Measurements from ENCODE around the gene CDC14B.
"Not testable (repeated sequence)": the region's sequence is repeated elsewhere in the genome, so short reads cannot be mapped to it uniquely, and the experiment has no call there.

CDC14B gene

GRCh38 chr9:96614664-96615063 lies 5.0 kb downstream of the CDC14B start:
- DNase-seq: peak; percentile 56
- H4K91ac ChIP-seq (ENCODE audit: low read length); H3K4me3 ChIP-seq (ENCODE audit: insufficient read depth in 1 of 2, low read depth in 1 of 2, low read length in 2 of 2); H2BK120ac ChIP-seq (ENCODE audit: low read depth, low read length); H3K23ac ChIP-seq (ENCODE audit: low read length in 2 of 2); H3K9me3 ChIP-seq (ENCODE audit: control insufficient read depth, low read length); H2BK15ac ChIP-seq (ENCODE audit: low read depth, poor library complexity, severe bottlenecking); H3K36me3 ChIP-seq (ENCODE audit: control insufficient read depth in 1 of 2, insufficient read depth in 2 of 2, low read depth in 1 of 2, low read length in 2 of 2); H3K18ac ChIP-seq (ENCODE audit: low read depth in 1 of 2, low read length in 2 of 2); H3K14ac ChIP-seq (ENCODE audit: low read length in 2 of 2); H3K27me3 ChIP-seq (ENCODE audit: control insufficient read depth in 1 of 2, insufficient read depth in 1 of 2, low read length in 2 of 2); H3K27ac ChIP-seq (ENCODE audit: low read length, poor library complexity, severe bottlenecking); H4K8ac ChIP-seq (ENCODE audit: low read length); H3K4me2 ChIP-seq (ENCODE audit: low read length, poor library complexity, severe bottlenecking); H2BK12ac ChIP-seq (ENCODE audit: low read length in 2 of 2); H2AFZ ChIP-seq (ENCODE audit: low read depth, low read length); H2AK5ac ChIP-seq (ENCODE audit: low read length, severe bottlenecking); H2BK5ac ChIP-seq (ENCODE audit: low read depth, low read length, poor library complexity, severe bottlenecking); H3K4ac ChIP-seq (ENCODE audit: low read depth in 1 of 2, low read length in 2 of 2): not testable (repeated sequence)
- H3K9ac ChIP-seq (ENCODE audit: low read length): peak overlapping the region; percentile 41
- WGBS: 75% methylated on average over 2 of the region's 4 CpGs
- peaks cover 10% of the 10 kb centered on the region for H3K79me1 ChIP-seq (replicated peaks; ENCODE audit: low read length, poor library complexity, severe bottlenecking)
- peaks cover 13% of the 10 kb centered on the region for H3K4me1 ChIP-seq (ENCODE audit: control insufficient read depth, insufficient read depth, low read depth, low read length)

- Histone ChIP-seq H3K4me3 (ENCODE audit: insufficient read depth in 1 of 2, low read depth in 1 of 2, low read length in 2 of 2) (peak overlapping the region in 1 of 2 experiments; percentile 47), H3K4ac (ENCODE audit: low read depth in 1 of 2, low read length in 2 of 2) (no peak overlapping the region), H3K79me1 (replicated peaks; ENCODE audit: low read length, poor library complexity, severe bottlenecking) (peaks cover 6% of the 10 kb centered on the region), H2BK15ac (ENCODE audit: low read depth, poor library complexity, severe bottlenecking) (no peak overlapping the region), H3K27me3 (ENCODE audit: control insufficient read depth in 1 of 2, insufficient read depth in 1 of 2, low read length in 2 of 2) (no peaks in the 10 kb centered on the region), H2BK120ac (ENCODE audit: low read depth, low read length) (no peak overlapping the region), H3K18ac (ENCODE audit: low read depth in 1 of 2, low read length in 2 of 2) (peak overlapping the region in 1 of 2 experiments; percentile 11), H3K4me2 (ENCODE audit: low read length, poor library complexity, severe bottlenecking) (no peak overlapping the region), H3K36me3 (ENCODE audit: control insufficient read depth in 1 of 2, insufficient read depth in 2 of 2, low read depth in 1 of 2, low read length in 2 of 2) (no peaks in the 10 kb centered on the region), H2BK5ac (ENCODE audit: low read depth, low read length, poor library complexity, severe bottlenecking) (no peak overlapping the region), H3K9me3 (ENCODE audit: control insufficient read depth, low read length) (no peaks in the 10 kb centered on the region), H4K91ac (ENCODE audit: low read length) (no peak overlapping the region), H3K4me1 (ENCODE audit: control insufficient read depth, insufficient read depth, low read depth, low read length) (peaks cover 7% of the 10 kb centered on the region), H3K9ac (ENCODE audit: low read length) (peak overlapping the region; percentile 89), H2BK12ac (ENCODE audit: low read length in 2 of 2) (no peak overlapping the region), H3K27ac (ENCODE audit: low read length, poor library complexity, severe bottlenecking) (no peak overlapping the region), H4K8ac (ENCODE audit: low read length) (no peak overlapping the region), H2AK5ac (ENCODE audit: low read length, severe bottlenecking) (no peak overlapping the region), H3K14ac (ENCODE audit: low read length in 2 of 2) (no peak overlapping the region), H3K23ac (ENCODE audit: low read length in 2 of 2) (peak overlapping the region in 1 of 2 experiments; percentile 72), H2AFZ (ENCODE audit: low read depth, low read length) (no peak overlapping the region)
- no peak for DNase-seq
- WGBS: no CpG with 5 or more reads among the region's 1 CpG
These were observed 6.6 kb downstream of the CDC14B start for GRCh38 chr9:96612966-96613589.

- peak; percentile 92 for DNase-seq
- Histone ChIP-seq H2BK120ac (ENCODE audit: low read depth, low read length) (no peak overlapping the region), H3K4me2 (ENCODE audit: low read length, poor library complexity, severe bottlenecking) (peak overlapping the region; percentile 6), H2BK15ac (ENCODE audit: low read depth, poor library complexity, severe bottlenecking) (no peak overlapping the region), H3K4ac (ENCODE audit: low read depth in 1 of 2, low read length in 2 of 2) (no peak overlapping the region), H4K91ac (ENCODE audit: low read length) (no peak overlapping the region), H2AK5ac (ENCODE audit: low read length, severe bottlenecking) (no peak overlapping the region), H3K9ac (ENCODE audit: low read length) (peak overlapping the region; percentile 89), H3K23ac (ENCODE audit: low read length in 2 of 2) (no peak overlapping the region), H3K18ac (ENCODE audit: low read depth in 1 of 2, low read length in 2 of 2) (peak overlapping the region in 1 of 2 experiments; percentile 5), H3K4me3 (ENCODE audit: insufficient read depth in 1 of 2, low read depth in 1 of 2, low read length in 2 of 2) (peak overlapping the region in 1 of 2 experiments; percentile 47), H3K9me3 (ENCODE audit: control insufficient read depth, low read length) (no peaks in the 10 kb centered on the region), H3K79me1 (replicated peaks; ENCODE audit: low read length, poor library complexity, severe bottlenecking) (peaks cover 11% of the 10 kb centered on the region), H3K14ac (ENCODE audit: low read length in 2 of 2) (no peak overlapping the region), H3K4me1 (ENCODE audit: control insufficient read depth, insufficient read depth, low read depth, low read length) (peaks cover 6% of the 10 kb centered on the region), H3K27me3 (ENCODE audit: control insufficient read depth in 1 of 2, insufficient read depth in 1 of 2, low read length in 2 of 2) (no peaks in the 10 kb centered on the region), H2AFZ (ENCODE audit: low read depth, low read length) (no peak overlapping the region), H4K8ac (ENCODE audit: low read length) (no peak overlapping the region), H2BK5ac (ENCODE audit: low read depth, low read length, poor library complexity, severe bottlenecking) (no peak overlapping the region), H2BK12ac (ENCODE audit: low read length in 2 of 2) (peak overlapping the region in 1 of 2 experiments; percentile 0), H3K36me3 (ENCODE audit: control insufficient read depth in 1 of 2, insufficient read depth in 2 of 2, low read depth in 1 of 2, low read length in 2 of 2) (no peaks in the 10 kb centered on the region), H3K27ac (ENCODE audit: low read length, poor library complexity, severe bottlenecking) (peak overlapping the region; percentile 8)
- WGBS: 61% methylated on average over 12 of the region's 12 CpGs
These were observed 7.3 kb downstream of the CDC14B start for GRCh38 chr9:96612105-96612965.

GRCh38 chr9:96611302-96611701 lies 8.3 kb downstream of the CDC14B start:
- H2AK5ac ChIP-seq (ENCODE audit: low read length, severe bottlenecking): no peak overlapping the region
- H3K4ac ChIP-seq (ENCODE audit: low read depth in 1 of 2, low read length in 2 of 2): no peak overlapping the region
- no peak overlapping the region for H2BK5ac ChIP-seq (ENCODE audit: low read depth, low read length, poor library complexity, severe bottlenecking)
- WGBS: no CpG with 5 or more reads among the region's 3 CpGs
- H2BK15ac ChIP-seq (ENCODE audit: low read depth, poor library complexity, severe bottlenecking): no peak overlapping the region
- peak; percentile 1 for DNase-seq
- H2AFZ ChIP-seq (ENCODE audit: low read depth, low read length): no peak overlapping the region
- H2BK120ac ChIP-seq (ENCODE audit: low read depth, low read length): no peak overlapping the region
- H3K9ac ChIP-seq (ENCODE audit: low read length): peak overlapping the region; percentile 89
- peaks cover 13% of the 10 kb centered on the region for H3K79me1 ChIP-seq (replicated peaks; ENCODE audit: low read length, poor library complexity, severe bottlenecking)
- H3K14ac ChIP-seq (ENCODE audit: low read length in 2 of 2): no peak overlapping the region
- H3K4me1 ChIP-seq (ENCODE audit: control insufficient read depth, insufficient read depth, low read depth, low read length): peaks cover 6% of the 10 kb centered on the region
- H3K9me3 ChIP-seq (ENCODE audit: control insufficient read depth, low read length): no peaks in the 10 kb centered on the region
- no peak overlapping the region for H2BK12ac ChIP-seq (ENCODE audit: low read length in 2 of 2)
- H3K27ac ChIP-seq (ENCODE audit: low read length, poor library complexity, severe bottlenecking): no peak overlapping the region
- no peak overlapping the region for H4K8ac ChIP-seq (ENCODE audit: low read length)
- no peak overlapping the region for H3K23ac ChIP-seq (ENCODE audit: low read length in 2 of 2)
- H3K4me3 ChIP-seq (ENCODE audit: insufficient read depth in 1 of 2, low read depth in 1 of 2, low read length in 2 of 2): peak overlapping the region in 1 of 2 experiments; percentile 47
- H3K4me2 ChIP-seq (ENCODE audit: low read length, poor library complexity, severe bottlenecking): no peak overlapping the region
- no peaks in the 10 kb centered on the region for H3K27me3 ChIP-seq (ENCODE audit: control insufficient read depth in 1 of 2, insufficient read depth in 1 of 2, low read length in 2 of 2)
- H3K36me3 ChIP-seq (ENCODE audit: control insufficient read depth in 1 of 2, insufficient read depth in 2 of 2, low read depth in 1 of 2, low read length in 2 of 2): no peaks in the 10 kb centered on the region
- H4K91ac ChIP-seq (ENCODE audit: low read length): no peak overlapping the region
- H3K18ac ChIP-seq (ENCODE audit: low read depth in 1 of 2, low read length in 2 of 2): no peak overlapping the region
